ENCODE measurements around the gene LPCAT3. TPM values are rescaled to one million over a fixed set of nuclear protein-coding genes. Genes with fewer than 3 reads are reported as not detected.

The LPCAT3 gene
- total and polyA plus RNA-seq, 2 of the 13 experiments (the other 11 are each of a cell fraction or from before 2014, with no cell fraction given), result 44.5 to 64.3 TPM

DNA sequence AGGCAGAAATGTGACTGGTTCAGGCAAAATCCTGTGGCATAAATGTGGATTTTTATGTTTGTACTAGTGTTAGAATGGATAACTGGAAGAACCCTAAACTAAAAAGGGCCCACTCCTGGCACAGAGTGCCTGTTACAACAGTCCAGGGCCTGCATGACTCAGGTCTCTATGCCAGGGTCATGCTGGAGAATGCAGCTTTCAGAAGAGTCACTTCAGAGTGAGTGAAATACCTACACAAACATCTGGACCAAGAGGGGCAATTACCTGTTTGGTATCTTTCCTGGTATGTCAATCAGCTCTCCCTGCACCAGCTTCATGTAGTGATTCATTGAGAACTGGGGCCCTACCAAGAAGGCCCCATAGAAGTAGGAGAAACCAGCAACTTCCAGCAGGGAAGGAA lies 37.5 kb downstream of the LPCAT3 start (continued):
- TF ChIP-seq, protein P1, sequence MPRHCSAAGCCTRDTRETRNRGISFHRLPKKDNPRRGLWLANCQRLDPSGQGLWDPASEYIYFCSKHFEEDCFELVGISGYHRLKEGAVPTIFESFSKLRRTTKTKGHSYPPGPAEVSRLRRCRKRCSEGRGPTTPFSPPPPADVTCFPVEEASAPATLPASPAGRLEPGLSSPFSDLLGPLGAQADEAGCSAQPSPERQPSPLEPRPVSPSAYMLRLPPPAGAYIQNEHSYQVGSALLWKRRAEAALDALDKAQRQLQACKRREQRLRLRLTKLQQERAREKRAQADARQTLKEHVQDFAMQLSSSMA (CRISPR knock-in tag; IDR thresholded peaks at IDR 0.05), result no peak
- TF ChIP-seq RFXAP (CRISPR knock-in tag; IDR thresholded peaks at IDR 0.05; ENCODE audit: borderline replicate concordance) (no peak), CBX5 (CRISPR knock-in tag; IDR thresholded peaks at IDR 0.05; ENCODE audit: borderline replicate concordance) (no peak), MAFK (conservative IDR thresholded peaks at IDR 0.05 in 1 of 2, IDR thresholded peaks at IDR 0.05 in 1 of 2; ENCODE audit: low read length in 2 of 2) (no peak), TBX2 (CRISPR knock-in tag; IDR thresholded peaks at IDR 0.05; ENCODE audit: borderline replicate concordance) (no peak), NFKBIZ (CRISPR knock-in tag; IDR thresholded peaks at IDR 0.05) (no peak), ATM (IDR thresholded peaks at IDR 0.05; ENCODE audit: borderline replicate concordance) (no peak), ZNF782 (CRISPR knock-in tag; IDR thresholded peaks at IDR 0.05; ENCODE audit: borderline replicate concordance) (no peak), PCBP1 (IDR thresholded peaks at IDR 0.05; ENCODE audit: borderline replicate concordance, low read depth, low read length) (no peak), ESRRA (CRISPR knock-in tag; IDR thresholded peaks at IDR 0.05; ENCODE audit: low read depth) (no peak), ZNF3 (CRISPR knock-in tag; IDR thresholded peaks at IDR 0.05) (no peak), SRSF1 (optimal IDR thresholded peaks at IDR 0.05; ENCODE audit: low read depth, low read length) (no peak), GATAD2A (CRISPR knock-in tag; IDR thresholded peaks at IDR 0.05) (no peak), YEATS4 (CRISPR knock-in tag; IDR thresholded peaks at IDR 0.05; ENCODE audit: borderline replicate concordance) (no peak), NFE2L2 (IDR thresholded peaks at IDR 0.05; ENCODE audit: low read length) (peak; percentile 36; the same call in 1 of the 2 replicates), NFIC (IDR thresholded peaks at IDR 0.05; ENCODE audit: low read length) (0 out of 2 replicates have a peak, but pooled peaks have one; percentile 11), ZNF317 (CRISPR knock-in tag; IDR thresholded peaks at IDR 0.05) (no peak), ATF7-NPFF (CRISPR knock-in tag; IDR thresholded peaks at IDR 0.05; ENCODE audit: low read depth) (no peak), ZNF264 (CRISPR knock-in tag; IDR thresholded peaks at IDR 0.05) (no peak), ZNF282 (IDR thresholded peaks at IDR 0.05; ENCODE audit: partially characterized antibody) (no peak), ZNF121 (CRISPR knock-in tag; IDR thresholded peaks at IDR 0.05) (no peak), PHB2 (IDR thresholded peaks at IDR 0.05; ENCODE audit: partially characterized antibody) (no peak), JDP2 (CRISPR knock-in tag; IDR thresholded peaks at IDR 0.05; ENCODE audit: borderline replicate concordance) (no peak), MEIS2 (CRISPR knock-in tag; IDR thresholded peaks at IDR 0.05) (0 out of 2 replicates have a peak, but pooled peaks have one; percentile 6), PAX8 (CRISPR knock-in tag; IDR thresholded peaks at IDR 0.05; ENCODE audit: borderline replicate concordance) (no peak), HOXA7 (CRISPR knock-in tag; IDR thresholded peaks at IDR 0.05) (no peak), TBX3 (IDR thresholded peaks at IDR 0.05; ENCODE audit: borderline replicate concordance) (0 out of 2 replicates have a peak, but pooled peaks have one; percentile 2), SETDB1 (CRISPR knock-in tag; IDR thresholded peaks at IDR 0.05; ENCODE audit: borderline replicate concordance) (no peak), DPF2 (CRISPR knock-in tag; IDR thresholded peaks at IDR 0.05; ENCODE audit: borderline replicate concordance, low read depth) (no peak)
- TF ChIP-seq, protein P2, sequence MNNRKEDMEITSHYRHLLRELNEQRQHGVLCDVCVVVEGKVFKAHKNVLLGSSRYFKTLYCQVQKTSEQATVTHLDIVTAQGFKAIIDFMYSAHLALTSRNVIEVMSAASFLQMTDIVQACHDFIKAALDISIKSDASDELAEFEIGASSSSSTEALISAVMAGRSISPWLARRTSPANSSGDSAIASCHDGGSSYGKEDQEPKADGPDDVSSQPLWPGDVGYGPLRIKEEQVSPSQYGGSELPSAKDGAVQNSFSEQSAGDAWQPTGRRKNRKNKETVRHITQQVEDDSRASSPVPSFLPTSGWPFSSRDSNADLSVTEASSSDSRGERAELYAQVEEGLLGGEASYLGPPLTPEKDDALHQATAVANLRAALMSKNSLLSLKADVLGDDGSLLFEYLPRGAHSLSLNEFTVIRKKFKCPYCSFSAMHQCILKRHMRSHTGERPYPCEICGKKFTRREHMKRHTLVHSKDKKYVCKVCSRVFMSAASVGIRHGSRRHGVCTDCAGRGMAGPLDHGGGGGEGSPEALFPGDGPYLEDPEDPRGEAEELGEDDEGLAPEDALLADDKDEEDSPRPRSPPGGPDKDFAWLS (CRISPR knock-in tag; IDR thresholded peaks at IDR 0.05; ENCODE audit: borderline replicate concordance), result no peak
- TF ChIP-seq, protein P3, sequence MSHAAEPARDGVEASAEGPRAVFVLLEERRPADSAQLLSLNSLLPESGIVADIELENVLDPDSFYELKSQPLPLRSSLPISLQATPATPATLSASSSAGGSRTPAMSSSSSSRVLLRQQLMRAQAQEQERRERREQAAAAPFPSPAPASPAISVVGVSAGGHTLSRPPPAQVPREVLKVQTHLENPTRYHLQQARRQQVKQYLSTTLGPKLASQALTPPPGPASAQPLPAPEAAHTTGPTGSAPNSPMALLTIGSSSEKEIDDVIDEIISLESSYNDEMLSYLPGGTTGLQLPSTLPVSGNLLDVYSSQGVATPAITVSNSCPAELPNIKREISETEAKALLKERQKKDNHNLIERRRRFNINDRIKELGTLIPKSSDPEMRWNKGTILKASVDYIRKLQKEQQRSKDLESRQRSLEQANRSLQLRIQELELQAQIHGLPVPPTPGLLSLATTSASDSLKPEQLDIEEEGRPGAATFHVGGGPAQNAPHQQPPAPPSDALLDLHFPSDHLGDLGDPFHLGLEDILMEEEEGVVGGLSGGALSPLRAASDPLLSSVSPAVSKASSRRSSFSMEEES (CRISPR knock-in tag; IDR thresholded peaks at IDR 0.05), result no peak

All from HepG2 (cell line).